Brain microvascular endothelial cell (primary cell): ENCODE results near the gene FGF8.
A peak's percentile ranks its signal among the peaks of the same experiment; 100 is the strongest.

Source experiments
- DNase-seq: peaks from one replicate; pipeline ENCODE4 v3.0.0-alpha.2; 2020
- H3K27ac ChIP-seq: fragments of 250-450 bp; sonication (Bioruptor Pico); 2 replicates; pipeline ENCODE4 v1.5.1; 2020; ENCODE audit warnings: mild to moderate bottlenecking, moderate library complexity
- H3K27me3 ChIP-seq: fragments of 250-450 bp; sonication (Bioruptor Pico); replicated peaks from 2 replicates; pipeline ENCODE4 v1.5.1; 2020; ENCODE audit warnings: mild to moderate bottlenecking
- H3K36me3 ChIP-seq: fragments of 250-450 bp; sonication (Bioruptor Pico); replicated peaks from 2 replicates; pipeline ENCODE4 v1.5.1; 2020; ENCODE audit warnings: mild to moderate bottlenecking
- H3K4me3 ChIP-seq: 2 replicates; pipeline ENCODE4 v1.5.1; 2011; ENCODE audit warnings: low read depth, mild to moderate bottlenecking, control low read depth, low read length, moderate library complexity
- in situ Hi-C: cut with HindIII; loops from 2 replicates; pipeline ENCODE4 v1.10.0; 2017; ENCODE audit warnings: low sequenced_read_pairs, low pct_ligation_motif_present
- TF ChIP-seq, protein P1 (sequence below): IDR thresholded peaks from 2 replicates; pipeline ENCODE4 v1.5.1; 2011; ENCODE audit warnings: low read depth, mild to moderate bottlenecking, moderate library complexity, low read length, control low read depth, inconsistent platforms; ENCODE audit errors: missing control alignments

FGF8 gene

DNA sequence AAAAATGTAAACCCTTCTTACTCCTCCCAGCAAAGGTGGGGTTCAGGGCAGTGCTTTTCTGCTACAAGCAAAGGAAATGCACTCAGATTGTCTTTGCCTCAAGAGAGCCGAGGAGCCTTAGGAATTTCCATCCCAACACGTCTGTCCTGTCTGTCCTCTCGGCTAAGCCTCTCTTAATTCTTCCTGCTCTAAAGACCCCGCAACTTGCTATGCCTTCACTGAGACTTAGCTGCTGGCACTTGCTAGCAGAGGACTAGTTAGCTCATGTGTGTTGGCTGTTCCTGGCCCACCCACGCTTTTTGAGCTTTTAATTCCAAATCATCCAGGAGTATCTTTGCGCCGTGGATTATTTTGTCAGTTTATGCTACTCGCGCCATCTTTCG is 7.8 kb upstream of the FGF8 start:
- peak overlapping the region; percentile 1 for H3K27ac ChIP-seq
- peaks cover 47% of the 10 kb centered on the region for H3K36me3 ChIP-seq
- H3K4me3 ChIP-seq: peak overlapping the region; percentile 92
- TF ChIP-seq, protein P1, sequence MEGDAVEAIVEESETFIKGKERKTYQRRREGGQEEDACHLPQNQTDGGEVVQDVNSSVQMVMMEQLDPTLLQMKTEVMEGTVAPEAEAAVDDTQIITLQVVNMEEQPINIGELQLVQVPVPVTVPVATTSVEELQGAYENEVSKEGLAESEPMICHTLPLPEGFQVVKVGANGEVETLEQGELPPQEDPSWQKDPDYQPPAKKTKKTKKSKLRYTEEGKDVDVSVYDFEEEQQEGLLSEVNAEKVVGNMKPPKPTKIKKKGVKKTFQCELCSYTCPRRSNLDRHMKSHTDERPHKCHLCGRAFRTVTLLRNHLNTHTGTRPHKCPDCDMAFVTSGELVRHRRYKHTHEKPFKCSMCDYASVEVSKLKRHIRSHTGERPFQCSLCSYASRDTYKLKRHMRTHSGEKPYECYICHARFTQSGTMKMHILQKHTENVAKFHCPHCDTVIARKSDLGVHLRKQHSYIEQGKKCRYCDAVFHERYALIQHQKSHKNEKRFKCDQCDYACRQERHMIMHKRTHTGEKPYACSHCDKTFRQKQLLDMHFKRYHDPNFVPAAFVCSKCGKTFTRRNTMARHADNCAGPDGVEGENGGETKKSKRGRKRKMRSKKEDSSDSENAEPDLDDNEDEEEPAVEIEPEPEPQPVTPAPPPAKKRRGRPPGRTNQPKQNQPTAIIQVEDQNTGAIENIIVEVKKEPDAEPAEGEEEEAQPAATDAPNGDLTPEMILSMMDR: no peak
- DNase-seq: no peak
- in situ Hi-C loops: no loop called here
- H3K27me3 ChIP-seq: no peaks in the 10 kb centered on the region

GRCh38 chr10:101782811-101783735 is 7.2 kb upstream of the FGF8 start, which contains the start of gene NPM3:
Gene NPM3 (minus strand): TSS chr10:101783446. CDS start chr10:101783390, 56 bp downstream.
- peaks cover 41% of the 10 kb centered on the region for H3K36me3 ChIP-seq
- TF ChIP-seq, protein P1: no peak
- in situ Hi-C loops: no loop called here

DNA sequence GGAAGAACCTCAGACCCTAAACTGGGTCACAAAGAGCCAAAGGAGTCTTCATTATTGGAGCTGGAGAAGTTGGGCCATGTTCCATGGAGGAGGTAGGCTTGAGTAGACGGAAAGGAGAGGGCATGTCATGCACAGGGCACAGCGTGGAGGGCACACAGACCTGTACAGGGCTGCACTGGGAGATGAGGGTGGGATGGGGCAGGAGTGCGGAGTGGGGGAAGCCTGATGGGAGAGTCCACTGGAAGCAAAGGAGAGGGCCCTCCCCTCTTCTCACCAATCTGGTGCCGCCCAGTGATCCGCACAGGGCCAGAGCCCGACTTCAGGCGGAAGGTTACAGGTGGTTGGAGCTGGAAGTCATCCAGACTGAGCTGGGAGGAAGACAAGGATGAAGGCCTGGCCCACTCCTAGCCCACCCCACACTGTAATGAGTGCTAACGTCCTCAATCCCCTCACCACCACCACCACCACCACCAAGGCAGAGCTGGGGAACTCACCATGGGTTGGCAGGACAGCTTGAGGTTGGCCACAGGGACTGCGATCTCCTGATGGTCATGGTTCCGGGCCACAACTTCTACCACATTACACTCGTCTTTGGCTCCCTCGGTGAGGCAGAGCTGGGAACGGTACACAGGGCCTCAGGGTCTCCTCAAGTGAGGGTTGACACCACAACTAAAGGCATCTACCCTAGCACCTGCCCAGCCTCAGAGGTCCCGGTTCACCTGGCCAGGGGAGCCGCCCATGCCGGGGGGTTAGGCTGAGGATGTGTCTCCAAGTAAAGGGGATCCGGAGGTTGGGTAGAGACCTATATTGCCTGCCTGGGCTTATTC is 6.3 kb upstream of the FGF8 start:
- no peak for DNase-seq
- no peaks in the 10 kb centered on the region for H3K27me3 ChIP-seq
- in situ Hi-C loops: no loop called here
- peak overlapping the region; percentile 92 for H3K4me3 ChIP-seq
- H3K36me3 ChIP-seq: peaks cover 34% of the 10 kb centered on the region
- TF ChIP-seq, protein P1: no peak
- H3K27ac ChIP-seq: peak overlapping the region; percentile 69

More at GRCh38 chr10:101782811-101783735, 7.2 kb upstream of the FGF8 start, which contains the start of gene NPM3:
- H3K27me3 ChIP-seq: no peaks in the 10 kb centered on the region
- peak within 1 kb of the TSS; percentile 92 for H3K4me3 ChIP-seq
- DNase-seq: peak; percentile 82
- H3K27ac ChIP-seq: peak within 1 kb of the TSS; percentile 69

DNA sequence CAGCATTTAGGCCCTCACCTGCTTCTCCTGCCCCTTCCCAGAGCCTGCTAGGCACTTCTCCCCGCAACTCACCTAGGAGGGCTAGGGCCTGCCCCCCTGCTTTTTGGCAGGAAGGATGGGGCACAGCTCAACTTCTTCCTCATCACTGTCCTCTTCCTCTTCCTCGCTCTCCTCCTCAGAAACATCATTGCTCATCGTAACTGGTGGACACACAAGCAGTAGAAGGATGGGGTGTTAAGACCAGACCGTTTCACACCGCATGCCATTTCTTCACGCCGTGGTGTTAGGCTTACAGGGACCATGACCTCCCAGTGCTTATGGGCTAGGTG is 5.7 kb upstream of the FGF8 start:
- DNase-seq: no peak
- Histone ChIP-seq H3K27me3 (peaks cover 5% of the 10 kb centered on the region), H3K27ac (no peak overlapping the region), H3K4me3 (no peak overlapping the region), H3K36me3 (peaks cover 28% of the 10 kb centered on the region)
- TF ChIP-seq, protein P1: no peak
- in situ Hi-C loops: no loop called here

- no peak overlapping the region for H3K4me3 ChIP-seq
- peak; percentile 52 for DNase-seq
- peaks cover 23% of the 10 kb centered on the region for H3K36me3 ChIP-seq
- TF ChIP-seq, protein P1: peak; percentile 98
- no peak overlapping the region for H3K27ac ChIP-seq
- peaks cover 10% of the 10 kb centered on the region for H3K27me3 ChIP-seq
- in situ Hi-C loops: no loop called here
Measured at GRCh38 chr10:101780818-101781654, 5.1 kb upstream of the FGF8 start.
